Stimulated activated CD4-positive, alpha-beta T cell treated with anti-CD3 and anti-CD28 coated beads, Interleukin-1b, Interleukin-23, amount 100 ng/mL, for 24 hours (primary cell): ENCODE measurements around the gene FAM117B.
"Not testable (repeated sequence)": the region's sequence is repeated elsewhere in the genome, so short reads cannot be mapped to it uniquely, and the experiment has no call there.

Experiments used
- DNase-seq, 4 experiments: peaks; one replicate each; pipeline ENCODE4 v3.0.0-alpha.2; 2020; ENCODE audit warnings: low read depth in 4 of 4, low spot score in 1 of 4

Gene FAM117B

GRCh38 chr2:202807431-202808138 lies 172.8 kb downstream of the FAM117B start:
- DNase-seq = not testable (repeated sequence)

DNA sequence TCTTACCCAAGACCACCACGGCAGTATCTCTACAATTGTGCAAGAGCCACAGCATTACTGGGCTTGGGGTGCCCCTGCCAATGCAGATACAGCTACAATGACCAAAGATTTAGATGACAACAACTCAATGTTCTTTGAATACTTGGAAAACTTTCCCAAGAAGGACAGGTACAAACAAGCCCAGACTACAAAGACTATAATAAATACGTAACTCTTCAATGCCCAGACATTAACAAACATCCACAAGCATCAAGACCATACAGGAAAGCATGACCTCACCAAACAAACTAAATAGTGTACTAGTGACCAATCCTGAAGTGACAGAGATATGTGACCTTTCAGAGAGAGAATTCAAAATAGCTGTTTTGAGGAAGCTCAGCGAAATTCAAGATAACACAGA lies 174.0 kb downstream of the FAM117B start:
- DNase-seq = no peak

DNA sequence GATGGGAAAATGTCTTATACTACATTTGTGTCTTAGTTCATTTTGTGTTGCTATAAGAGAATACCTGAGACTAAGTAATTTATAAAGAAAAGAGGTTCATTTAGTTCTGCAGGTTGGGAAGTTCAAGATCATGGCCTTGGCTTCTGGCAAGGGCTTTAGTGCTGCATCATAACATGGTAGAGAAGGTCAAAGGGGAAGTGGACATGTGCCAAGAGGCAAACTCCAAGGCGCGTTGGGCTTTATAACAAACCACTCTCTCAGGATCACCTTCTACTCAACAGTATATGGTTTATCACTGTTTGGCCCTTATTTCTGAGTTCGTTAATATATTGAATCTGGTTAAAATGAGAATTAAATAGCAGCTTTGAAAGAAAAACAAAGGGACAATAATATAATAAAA lies 178.6 kb downstream of the FAM117B start:
- DNase-seq = no peak

DNA sequence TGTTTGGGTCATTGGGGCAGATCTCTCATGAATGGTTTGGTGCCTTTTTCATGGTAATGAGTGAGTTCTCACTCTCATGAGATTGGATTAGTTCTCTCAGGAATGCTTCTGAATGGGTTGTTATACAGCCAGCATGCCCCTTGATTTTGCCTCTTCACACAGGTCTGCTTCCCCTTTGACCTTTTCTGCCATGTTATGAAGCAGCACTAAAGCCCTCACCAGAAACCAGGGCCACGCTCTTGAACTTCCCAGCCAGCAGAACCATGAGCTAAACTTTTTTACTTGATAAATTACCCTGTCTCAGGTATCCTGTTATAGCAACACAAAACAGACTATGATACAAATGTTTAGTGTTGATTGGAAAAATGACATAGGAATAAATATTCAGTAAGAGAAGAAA lies 179.5 kb downstream of the FAM117B start:
- no peak for DNase-seq

DNA sequence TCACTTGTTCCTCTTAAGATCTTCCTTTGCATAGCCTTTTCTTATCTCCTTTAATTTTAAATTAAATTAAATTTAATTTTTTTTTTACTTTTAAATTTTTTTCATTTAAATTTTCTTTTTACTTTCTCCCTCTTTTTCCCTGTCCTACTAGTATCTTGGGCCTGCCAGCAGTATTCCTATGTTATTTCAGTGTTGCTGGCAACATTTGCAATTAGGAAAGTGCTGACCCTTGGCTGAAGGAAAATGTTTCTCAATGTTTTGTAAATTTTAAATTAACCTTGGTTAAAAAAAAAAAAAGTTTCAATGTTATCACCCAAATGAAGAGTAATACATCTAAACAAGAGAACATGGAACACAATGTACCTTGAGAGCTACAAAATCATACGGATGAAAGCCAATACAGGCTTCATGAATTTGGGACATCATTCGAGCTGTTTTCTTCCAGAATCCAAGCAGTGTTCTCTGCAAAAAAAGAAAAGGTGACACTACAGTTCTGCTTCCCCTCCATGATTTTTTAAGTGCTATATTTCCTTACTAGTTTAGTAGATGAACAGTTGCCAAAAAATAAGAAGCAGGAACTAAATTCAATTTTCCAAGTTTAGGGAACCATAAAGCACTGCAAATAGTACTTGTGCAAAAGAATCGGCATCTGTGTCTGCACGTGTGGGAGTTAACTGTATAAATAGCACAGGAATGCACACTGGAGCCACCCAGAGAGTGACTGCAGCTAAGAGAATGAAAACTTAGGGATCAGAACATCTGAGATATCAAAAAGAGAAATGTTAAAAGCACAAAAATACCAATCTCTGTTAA lies 181.0 kb downstream of the FAM117B start:
- DNase-seq = no peak

DNA sequence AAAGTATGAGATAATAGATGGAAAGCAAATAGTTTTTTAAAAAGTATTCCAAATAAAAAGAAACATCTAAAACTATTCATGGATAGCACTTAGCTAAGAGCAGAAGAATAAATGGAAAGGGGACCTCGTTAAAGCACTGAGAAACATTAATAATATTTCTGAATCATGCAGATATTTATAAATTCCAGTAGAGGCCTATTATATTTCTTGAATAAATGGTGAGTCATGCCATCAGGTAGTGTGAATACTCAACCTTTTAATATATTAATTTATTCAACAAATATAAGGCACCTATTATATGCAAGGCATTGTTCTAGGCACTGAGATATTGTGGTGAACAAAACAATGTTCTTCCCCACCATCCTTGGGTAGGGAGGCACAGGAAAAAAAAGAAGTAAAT lies 183.0 kb downstream of the FAM117B start:
- DNase-seq = no peak

GRCh38 chr2:202818321-202818720 lies 183.6 kb downstream of the FAM117B start:
- DNase-seq = no peak
